ENCODE data around the gene DSG3.

DNA sequence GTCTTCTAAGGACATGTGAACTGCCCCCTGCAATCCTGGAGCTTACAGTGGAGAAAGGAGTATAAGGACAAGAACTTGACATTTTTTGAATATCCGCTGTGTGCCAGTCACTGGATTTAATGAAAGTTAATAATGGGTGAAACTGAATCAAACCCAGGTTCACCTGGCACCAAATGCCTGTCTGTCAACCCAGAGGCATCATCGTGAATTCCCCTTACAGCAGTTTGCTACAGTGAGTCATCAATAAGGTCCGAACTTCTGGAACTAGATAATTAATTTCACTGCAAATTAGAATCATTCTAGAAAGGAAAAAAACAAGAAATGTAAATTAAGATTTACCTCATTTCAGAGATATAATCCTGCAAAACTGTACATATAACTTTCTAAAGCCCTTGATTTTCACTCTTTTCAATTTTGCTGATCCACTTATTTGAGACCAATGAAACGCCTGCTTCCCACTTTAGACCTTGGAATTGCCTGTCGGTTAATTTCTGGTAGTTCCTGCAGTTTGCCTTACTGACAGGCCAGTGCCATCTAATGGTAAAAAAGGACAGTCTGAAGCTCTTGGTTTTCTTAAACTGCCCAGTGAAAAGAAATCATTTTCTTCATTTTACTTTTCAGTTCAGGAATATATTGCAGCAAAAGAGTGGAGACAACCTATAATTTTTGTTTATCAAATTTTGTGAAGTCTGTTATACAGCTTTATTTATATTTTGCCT, 58.6 kb downstream of the DSG3 start:
- TF ChIP-seq, protein P1, sequence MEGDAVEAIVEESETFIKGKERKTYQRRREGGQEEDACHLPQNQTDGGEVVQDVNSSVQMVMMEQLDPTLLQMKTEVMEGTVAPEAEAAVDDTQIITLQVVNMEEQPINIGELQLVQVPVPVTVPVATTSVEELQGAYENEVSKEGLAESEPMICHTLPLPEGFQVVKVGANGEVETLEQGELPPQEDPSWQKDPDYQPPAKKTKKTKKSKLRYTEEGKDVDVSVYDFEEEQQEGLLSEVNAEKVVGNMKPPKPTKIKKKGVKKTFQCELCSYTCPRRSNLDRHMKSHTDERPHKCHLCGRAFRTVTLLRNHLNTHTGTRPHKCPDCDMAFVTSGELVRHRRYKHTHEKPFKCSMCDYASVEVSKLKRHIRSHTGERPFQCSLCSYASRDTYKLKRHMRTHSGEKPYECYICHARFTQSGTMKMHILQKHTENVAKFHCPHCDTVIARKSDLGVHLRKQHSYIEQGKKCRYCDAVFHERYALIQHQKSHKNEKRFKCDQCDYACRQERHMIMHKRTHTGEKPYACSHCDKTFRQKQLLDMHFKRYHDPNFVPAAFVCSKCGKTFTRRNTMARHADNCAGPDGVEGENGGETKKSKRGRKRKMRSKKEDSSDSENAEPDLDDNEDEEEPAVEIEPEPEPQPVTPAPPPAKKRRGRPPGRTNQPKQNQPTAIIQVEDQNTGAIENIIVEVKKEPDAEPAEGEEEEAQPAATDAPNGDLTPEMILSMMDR (conservative IDR thresholded peaks at IDR 0.05 in 1 of 2, IDR thresholded peaks at IDR 0.05 in 1 of 2; ENCODE audit: low read depth in 1 of 2, low read length in 2 of 2): peak in 1 of 2 donors; percentile 37
- TF ChIP-seq EZH2 (IDR thresholded peaks at IDR 0.05; ENCODE audit: low read length, missing control alignments): no peak
